Glutamatergic neuron (in vitro differentiated cells): ENCODE results near the gene HOOK2. TPM values are rescaled to one million over a fixed set of nuclear protein-coding genes. Genes with fewer than 3 reads are reported as not detected.

Source experiments
- DNase-seq: peaks from one replicate; pipeline ENCODE4 v3.0.0; 2022
- H3K27ac Mint-ChIP-seq: one replicate; pipeline ENCODE4 v1.8.0; 2020; ENCODE audit warnings: mild to moderate bottlenecking, mixed read lengths, inconsistent platforms; ENCODE audit not compliant: unreplicated experiment
- H3K27me3 Mint-ChIP-seq: one replicate; pipeline ENCODE4 v1.8.0; 2020; ENCODE audit warnings: mild to moderate bottlenecking, moderate library complexity, mixed read lengths, inconsistent platforms; ENCODE audit not compliant: unreplicated experiment
- H3K36me3 Mint-ChIP-seq: one replicate; pipeline ENCODE4 v1.8.0; 2020; ENCODE audit warnings: mild to moderate bottlenecking, mixed read lengths, inconsistent platforms; ENCODE audit not compliant: unreplicated experiment
- H3K4me1 Mint-ChIP-seq: one replicate; pipeline ENCODE4 v1.8.0; 2020; ENCODE audit warnings: mild to moderate bottlenecking, low read depth, mixed read lengths, inconsistent platforms; ENCODE audit not compliant: unreplicated experiment
- H3K4me3 Mint-ChIP-seq: one replicate; pipeline ENCODE4 v1.8.0; 2020; ENCODE audit warnings: mild to moderate bottlenecking, mixed read lengths, inconsistent platforms; ENCODE audit not compliant: unreplicated experiment
- H3K9me3 Mint-ChIP-seq: one replicate; pipeline ENCODE4 v1.8.0; 2020; ENCODE audit warnings: mild to moderate bottlenecking, moderate library complexity, mixed read lengths, inconsistent platforms; ENCODE audit not compliant: unreplicated experiment
- total RNA-seq: library from RNA; stranded (reverse); fragmentation: NEBNext Ultra II Directional; extraction: Animal tissue kit (Norgen Biotek cat#: 25700); gene quantifications from one replicate; pipeline ENCODE4 v1.2.1, GENCODE V29; 2021; ENCODE audit not compliant: unreplicated experiment
- TF ChIP-seq, protein P1 (sequence below): fragments of 200-600 bp; sonication (generic); IDR thresholded peaks from one replicate; pipeline ENCODE4 v1.5.0; 2021; ENCODE audit not compliant: partially characterized antibody, unreplicated experiment

The HOOK2 gene
- total RNA-seq, 1 donor from 2014 or later: 40.1 TPM

DNA sequence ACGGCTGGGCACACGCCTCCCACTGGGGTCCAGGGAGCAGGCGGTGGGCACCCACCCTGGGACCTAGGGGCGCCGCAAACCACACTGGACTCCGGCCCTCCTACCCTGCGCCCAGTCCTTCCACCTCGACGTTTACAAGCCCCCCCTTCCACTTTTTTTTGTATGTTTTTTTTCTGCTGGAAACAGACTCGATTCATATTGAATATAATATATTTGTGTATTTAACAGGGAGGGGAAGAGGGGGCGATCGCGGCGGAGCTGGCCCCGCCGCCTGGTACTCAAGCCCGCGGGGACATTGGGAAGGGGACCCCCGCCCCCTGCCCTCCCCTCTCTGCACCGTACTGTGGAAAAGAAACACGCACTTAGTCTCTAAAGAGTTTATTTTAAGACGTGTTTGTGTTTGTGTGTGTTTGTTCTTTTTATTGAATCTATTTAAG is 17.5 kb upstream of the HOOK2 start:
- DNase-seq: no peak
- Mint-ChIP-seq H3K4me3 (peak overlapping the region; percentile 91), H3K36me3 (no peaks in the 10 kb centered on the region), H3K27ac (peak overlapping the region; percentile 95), H3K27me3 (peaks cover 11% of the 10 kb centered on the region), H3K9me3 (peaks cover 16% of the 10 kb centered on the region), H3K4me1 (peaks cover 28% of the 10 kb centered on the region)
- TF ChIP-seq, protein P1, sequence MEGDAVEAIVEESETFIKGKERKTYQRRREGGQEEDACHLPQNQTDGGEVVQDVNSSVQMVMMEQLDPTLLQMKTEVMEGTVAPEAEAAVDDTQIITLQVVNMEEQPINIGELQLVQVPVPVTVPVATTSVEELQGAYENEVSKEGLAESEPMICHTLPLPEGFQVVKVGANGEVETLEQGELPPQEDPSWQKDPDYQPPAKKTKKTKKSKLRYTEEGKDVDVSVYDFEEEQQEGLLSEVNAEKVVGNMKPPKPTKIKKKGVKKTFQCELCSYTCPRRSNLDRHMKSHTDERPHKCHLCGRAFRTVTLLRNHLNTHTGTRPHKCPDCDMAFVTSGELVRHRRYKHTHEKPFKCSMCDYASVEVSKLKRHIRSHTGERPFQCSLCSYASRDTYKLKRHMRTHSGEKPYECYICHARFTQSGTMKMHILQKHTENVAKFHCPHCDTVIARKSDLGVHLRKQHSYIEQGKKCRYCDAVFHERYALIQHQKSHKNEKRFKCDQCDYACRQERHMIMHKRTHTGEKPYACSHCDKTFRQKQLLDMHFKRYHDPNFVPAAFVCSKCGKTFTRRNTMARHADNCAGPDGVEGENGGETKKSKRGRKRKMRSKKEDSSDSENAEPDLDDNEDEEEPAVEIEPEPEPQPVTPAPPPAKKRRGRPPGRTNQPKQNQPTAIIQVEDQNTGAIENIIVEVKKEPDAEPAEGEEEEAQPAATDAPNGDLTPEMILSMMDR: no peak

DNA sequence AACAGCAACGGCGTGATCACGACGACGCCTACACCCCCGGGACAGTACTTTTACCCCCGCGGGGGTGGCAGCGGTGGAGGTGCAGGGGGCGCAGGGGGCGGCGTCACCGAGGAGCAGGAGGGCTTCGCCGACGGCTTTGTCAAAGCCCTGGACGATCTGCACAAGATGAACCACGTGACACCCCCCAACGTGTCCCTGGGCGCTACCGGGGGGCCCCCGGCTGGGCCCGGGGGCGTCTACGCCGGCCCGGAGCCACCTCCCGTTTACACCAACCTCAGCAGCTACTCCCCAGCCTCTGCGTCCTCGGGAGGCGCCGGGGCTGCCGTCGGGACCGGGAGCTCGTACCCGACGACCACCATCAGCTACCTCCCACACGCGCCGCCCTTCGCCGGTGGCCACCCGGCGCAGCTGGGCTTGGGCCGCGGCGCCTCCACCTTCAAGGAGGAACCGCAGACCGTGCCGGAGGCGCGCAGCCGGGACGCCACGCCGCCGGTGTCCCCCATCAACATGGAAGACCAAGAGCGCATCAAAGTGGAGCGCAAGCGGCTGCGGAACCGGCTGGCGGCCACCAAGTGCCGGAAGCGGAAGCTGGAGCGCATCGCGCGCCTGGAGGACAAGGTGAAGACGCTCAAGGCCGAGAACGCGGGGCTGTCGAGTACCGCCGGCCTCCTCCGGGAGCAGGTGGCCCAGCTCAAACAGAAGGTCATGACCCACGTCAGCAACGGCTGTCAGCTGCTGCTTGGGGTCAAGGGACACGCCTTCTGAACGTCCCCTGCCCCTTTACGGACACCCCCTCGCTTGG is 16.9 kb upstream of the HOOK2 start:
- DNase-seq: peak; percentile 88
- peak overlapping the region; percentile 91 for H3K4me3 Mint-ChIP-seq
- no peaks in the 10 kb centered on the region for H3K36me3 Mint-ChIP-seq
- H3K27me3 Mint-ChIP-seq: peaks cover 11% of the 10 kb centered on the region
- TF ChIP-seq, protein P1: no peak
- peak overlapping the region; percentile 95 for H3K27ac Mint-ChIP-seq
- peaks cover 16% of the 10 kb centered on the region for H3K9me3 Mint-ChIP-seq
- peaks cover 28% of the 10 kb centered on the region for H3K4me1 Mint-ChIP-seq

DNA sequence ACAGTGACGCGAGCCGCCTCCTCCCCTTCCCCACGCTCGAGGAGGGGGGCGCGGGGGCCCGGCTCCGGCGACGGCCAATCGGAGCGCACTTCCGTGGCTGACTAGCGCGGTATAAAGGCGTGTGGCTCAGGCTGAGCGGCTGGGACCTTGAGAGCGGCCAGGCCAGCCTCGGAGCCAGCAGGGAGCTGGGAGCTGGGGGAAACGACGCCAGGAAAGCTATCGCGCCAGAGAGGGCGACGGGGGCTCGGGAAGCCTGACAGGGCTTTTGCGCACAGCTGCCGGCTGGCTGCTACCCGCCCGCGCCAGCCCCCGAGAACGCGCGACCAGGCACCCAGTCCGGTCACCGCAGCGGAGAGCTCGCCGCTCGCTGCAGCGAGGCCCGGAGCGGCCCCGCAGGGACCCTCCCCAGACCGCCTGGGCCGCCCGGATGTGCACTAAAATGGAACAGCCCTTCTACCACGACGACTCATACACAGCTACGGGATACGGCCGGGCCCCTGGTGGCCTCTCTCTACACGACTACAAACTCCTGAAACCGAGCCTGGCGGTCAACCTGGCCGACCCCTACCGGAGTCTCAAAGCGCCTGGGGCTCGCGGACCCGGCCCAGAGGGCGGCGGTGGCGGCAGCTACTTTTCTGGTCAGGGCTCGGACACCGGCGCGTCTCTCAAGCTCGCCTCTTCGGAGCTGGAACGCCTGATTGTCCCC is 16.1 kb upstream of the HOOK2 start, which contains the start of gene JUNB:
JUNB (plus strand) TSS at position 142 of the 706 bp plus-strand sequence; CDS start at position 428, 286 bp downstream.
- no peaks in the 10 kb centered on the region for H3K36me3 Mint-ChIP-seq
- peaks cover 11% of the 10 kb centered on the region for H3K27me3 Mint-ChIP-seq
- TF ChIP-seq, protein P1: no peak
- peak within 1 kb of the TSS; percentile 79 for H3K27ac Mint-ChIP-seq
- H3K9me3 Mint-ChIP-seq: peaks cover 16% of the 10 kb centered on the region
- H3K4me3 Mint-ChIP-seq: peak within 1 kb of the TSS; percentile 88
- DNase-seq: peak; percentile 93
- peaks cover 28% of the 10 kb centered on the region for H3K4me1 Mint-ChIP-seq

DNA sequence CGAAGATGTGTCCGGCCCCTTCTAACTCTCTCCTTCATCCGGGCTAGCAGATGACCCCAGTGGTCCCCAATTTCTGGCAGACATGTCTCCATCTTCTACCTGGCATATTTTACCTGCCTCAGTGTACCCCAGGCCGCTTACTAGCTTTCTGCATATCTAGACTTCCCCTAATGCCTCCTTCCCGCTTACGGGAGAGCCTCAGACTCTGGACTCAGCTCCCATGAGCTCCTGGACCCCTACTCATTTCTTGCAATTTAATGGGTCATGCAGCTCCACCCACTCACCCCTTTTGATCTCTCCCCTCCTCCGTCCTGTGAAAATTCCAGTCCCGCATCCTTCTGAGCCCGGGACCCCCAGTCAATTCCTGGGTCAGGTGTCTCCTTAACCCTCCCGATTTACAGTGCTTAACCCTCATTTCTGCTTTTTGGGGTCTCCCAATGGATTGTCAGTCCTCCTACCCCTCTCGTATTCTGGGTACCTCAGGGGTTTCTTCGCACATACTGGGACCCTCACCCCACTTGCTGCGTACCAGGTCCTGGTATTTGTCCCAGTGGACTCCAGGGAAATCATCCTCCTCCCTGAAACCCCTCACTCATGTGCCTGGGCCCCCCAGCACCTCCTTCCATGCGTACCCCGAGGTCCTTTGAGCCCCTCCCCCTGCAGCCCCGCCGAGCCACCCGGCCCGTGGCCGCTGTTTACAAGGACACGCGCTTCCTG is 15.4 kb upstream of the HOOK2 start:
- peaks cover 16% of the 10 kb centered on the region for H3K9me3 Mint-ChIP-seq
- peak overlapping the region; percentile 48 for H3K27ac Mint-ChIP-seq
- TF ChIP-seq, protein P1: no peak
- no peak for DNase-seq
- H3K36me3 Mint-ChIP-seq: no peaks in the 10 kb centered on the region
- peaks cover 11% of the 10 kb centered on the region for H3K27me3 Mint-ChIP-seq
- peaks cover 21% of the 10 kb centered on the region for H3K4me1 Mint-ChIP-seq
- peak overlapping the region; percentile 76 for H3K4me3 Mint-ChIP-seq
